Activated B cell treated with CpG ODN at 0.5 μM for 24 hours (primary cell): Measurements from ENCODE around the gene KLF2. TPM values are rescaled to one million over a fixed set of nuclear protein-coding genes. Genes with fewer than 3 reads are reported as not detected.

Experiments
- ATAC-seq: fragments of 200-7000 bp; cut with Tn5 transposase; one replicate; pipeline ENCODE4 v1.10.0; 2021; ENCODE audit warnings: low read depth, mild to moderate bottlenecking, moderate library complexity
- CTCF ChIA-PET: fragments of 350-600 bp; sonication (Branson Sonifier 250); formaldehyde crosslinking; loops from one replicate; lab custom pipeline; 2021; ENCODE audit warnings: antibody characterized with exemption; lab: Charles Lee
- POLR2A ChIA-PET: fragments of 350-600 bp; sonication (Branson Sonifier 250); formaldehyde crosslinking; loops from one replicate; lab custom pipeline; 2021; ENCODE audit warnings: antibody characterized with exemption; lab: Charles Lee
- DNase-seq: peaks from one replicate; pipeline ENCODE4 v3.0.0; 2022
- H3K27ac Mint-ChIP-seq: one replicate; pipeline ENCODE4 v1.8.0; 2020; ENCODE audit warnings: mixed read lengths
- H3K27me3 Mint-ChIP-seq: one replicate; pipeline ENCODE4 v1.8.0; 2021; ENCODE audit warnings: mixed read lengths
- H3K36me3 Mint-ChIP-seq: one replicate; pipeline ENCODE4 v1.8.0; 2021; ENCODE audit warnings: low read depth, mixed read lengths
- H3K4me1 Mint-ChIP-seq: one replicate; pipeline ENCODE4 v1.8.0; 2021; ENCODE audit warnings: mixed read lengths
- H3K4me3 Mint-ChIP-seq: one replicate; pipeline ENCODE4 v1.8.0; 2020; ENCODE audit warnings: mild to moderate bottlenecking, mixed read lengths
- H3K9me3 Mint-ChIP-seq: one replicate; pipeline ENCODE4 v1.8.0; 2020; ENCODE audit warnings: mixed read lengths
- CTCF ChIP-seq: fragments of 200-600 bp; IDR thresholded peaks from one replicate; pipeline ENCODE4 v1.8.0; 2022; ENCODE audit warnings: antibody characterized with exemption, mild to moderate bottlenecking
- intact Hi-C: fragments of 100-400 bp; cut with micrococcal nuclease; formaldehyde crosslinking; loops from one replicate; pipeline ENCODE4 v1.15.1; 2024
- total RNA-seq: library from RNA; stranded (reverse); gene quantifications from 2 replicates; pipeline ENCODE4 v1.2.3, GENCODE V29; 2022

The KLF2 gene
- total RNA-seq, 1 donor from 2014 or later, result 87.6 TPM

- Mint-ChIP-seq H3K4me3 (no peak overlapping the region), H3K4me1 (peaks cover 55% of the 10 kb centered on the region), H3K27me3 (no peaks in the 10 kb centered on the region), H3K27ac (no peak overlapping the region), H3K9me3 (no peaks in the 10 kb centered on the region), H3K36me3 (peaks cover 7% of the 10 kb centered on the region)
- DNase-seq (no peak), ATAC-seq (no peak)
- intact Hi-C loops, result no loop called here
- no peak for TF ChIP-seq CTCF
- CTCF ChIA-PET, result no interaction called here
- POLR2A ChIA-PET, result interaction anchor here (14.3 kb wide), 1 partner anchor 29 kb away, joined by 828 read pairs; no protein-coding TSS in a partner anchor
These were observed 9.8 kb downstream of the KLF2 start for GRCh38 chr19:16334411-16334810.

- intact Hi-C loops, result no loop called here
- H3K4me3 Mint-ChIP-seq, result no peak overlapping the region
These were observed 10.6 kb downstream of the KLF2 start for GRCh38 chr19:16335226-16335625.

GRCh38 chr19:16336571-16336970 lies 11.9 kb downstream of the KLF2 start:
- no peak for ATAC-seq
- ChIA-PET CTCF (no interaction called here), POLR2A (interaction anchor here (0.6 to 14.3 kb wide), 4 partner anchors 8 to 78 kb away, joined by 3 to 828 read pairs (median 230); partner anchors contain the start of gene KLF2)
- H3K4me1 Mint-ChIP-seq, result peaks cover 52% of the 10 kb centered on the region
- no peak overlapping the region for H3K4me3 Mint-ChIP-seq
- no peak for TF ChIP-seq CTCF
- H3K9me3 Mint-ChIP-seq, result no peaks in the 10 kb centered on the region
- intact Hi-C loops, result no loop called here
- H3K27ac Mint-ChIP-seq, result no peak overlapping the region
- no peaks in the 10 kb centered on the region for H3K27me3 Mint-ChIP-seq
- no peaks in the 10 kb centered on the region for H3K36me3 Mint-ChIP-seq
- no peak for DNase-seq

More at GRCh38 chr19:16335226-16335625, 10.6 kb downstream of the KLF2 start:
- ATAC-seq (no peak), DNase-seq (no peak)
- Mint-ChIP-seq H3K36me3 (peaks cover 2% of the 10 kb centered on the region), H3K4me1 (peaks cover 52% of the 10 kb centered on the region), H3K27me3 (no peaks in the 10 kb centered on the region), H3K9me3 (no peaks in the 10 kb centered on the region), H3K27ac (no peak overlapping the region)
- ChIA-PET CTCF (no interaction called here), POLR2A (interaction anchor here (14.3 kb wide), 1 partner anchor 28 kb away, joined by 828 read pairs; no protein-coding TSS in a partner anchor)
- TF ChIP-seq CTCF, result no peak

- TF ChIP-seq CTCF, result no peak
- H3K36me3 Mint-ChIP-seq, result no peaks in the 10 kb centered on the region
- no peaks in the 10 kb centered on the region for H3K27me3 Mint-ChIP-seq
- no peak overlapping the region for H3K27ac Mint-ChIP-seq
- DNase-seq (no peak), ATAC-seq (no peak)
- ChIA-PET CTCF (interaction anchor here (1.4 to 2.8 kb wide), 4 partner anchors 10 to 80 kb away, joined by 4 to 15 read pairs (median 8); no protein-coding TSS in a partner anchor), POLR2A (interaction anchor here (0.6 to 10.8 kb wide), 14 partner anchors 10 to 90 kb away, joined by 3 to 428 read pairs (median 8); partner anchors contain the start of gene KLF2)
- peaks cover 64% of the 10 kb centered on the region for H3K4me1 Mint-ChIP-seq
- H3K9me3 Mint-ChIP-seq, result no peaks in the 10 kb centered on the region
- H3K4me3 Mint-ChIP-seq, result no peak overlapping the region
- intact Hi-C loops, result loop anchor here (1.0 kb wide), 1 partner anchor 8 kb away; no protein-coding TSS in a partner anchor
These were observed 13.3 kb downstream of the KLF2 start for GRCh38 chr19:16337809-16338469.
